ENCODE results near the gene ZC3H14.

The ZC3H14 gene

DNA sequence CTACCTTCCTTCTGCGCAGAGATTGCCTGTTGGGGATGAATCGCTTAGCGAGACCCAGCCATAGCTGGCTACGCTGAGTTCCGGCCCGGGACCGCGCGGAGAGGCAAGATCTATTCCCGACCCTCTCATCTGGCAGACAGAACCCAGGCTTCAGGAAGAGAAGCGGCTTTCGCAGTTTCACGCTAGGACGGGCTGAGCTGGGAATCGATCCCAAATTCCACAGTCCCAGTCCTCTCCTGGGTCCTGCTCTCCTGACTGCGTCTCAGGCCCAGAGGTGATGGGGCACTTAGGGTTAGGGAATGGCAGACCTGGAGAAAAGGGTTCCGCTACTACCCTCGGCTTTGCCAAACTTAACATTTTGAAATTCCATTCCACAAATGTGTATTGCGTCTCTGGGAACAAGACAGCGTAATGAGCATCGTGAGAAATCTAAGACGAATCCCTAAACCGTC lies 10.8 kb upstream of the ZC3H14 start:
- peak overlapping the region; percentile 67 for H3K4me3 ChIP-seq (ENCODE audit: severe bottlenecking)
- H3K9me3 ChIP-seq (ENCODE audit: severe bottlenecking), result no peaks in the 10 kb centered on the region
- ATAC-seq (ENCODE audit: low read depth) (peak; percentile 31), DNase-seq (ENCODE audit: low spot score) (no peak)
- H3K27ac ChIP-seq (ENCODE audit: poor library complexity, severe bottlenecking), result peak overlapping the region; percentile 16
- no peaks in the 10 kb centered on the region for H3K27me3 ChIP-seq (ENCODE audit: insufficient read depth, poor library complexity, severe bottlenecking)
- TF ChIP-seq, protein P1, sequence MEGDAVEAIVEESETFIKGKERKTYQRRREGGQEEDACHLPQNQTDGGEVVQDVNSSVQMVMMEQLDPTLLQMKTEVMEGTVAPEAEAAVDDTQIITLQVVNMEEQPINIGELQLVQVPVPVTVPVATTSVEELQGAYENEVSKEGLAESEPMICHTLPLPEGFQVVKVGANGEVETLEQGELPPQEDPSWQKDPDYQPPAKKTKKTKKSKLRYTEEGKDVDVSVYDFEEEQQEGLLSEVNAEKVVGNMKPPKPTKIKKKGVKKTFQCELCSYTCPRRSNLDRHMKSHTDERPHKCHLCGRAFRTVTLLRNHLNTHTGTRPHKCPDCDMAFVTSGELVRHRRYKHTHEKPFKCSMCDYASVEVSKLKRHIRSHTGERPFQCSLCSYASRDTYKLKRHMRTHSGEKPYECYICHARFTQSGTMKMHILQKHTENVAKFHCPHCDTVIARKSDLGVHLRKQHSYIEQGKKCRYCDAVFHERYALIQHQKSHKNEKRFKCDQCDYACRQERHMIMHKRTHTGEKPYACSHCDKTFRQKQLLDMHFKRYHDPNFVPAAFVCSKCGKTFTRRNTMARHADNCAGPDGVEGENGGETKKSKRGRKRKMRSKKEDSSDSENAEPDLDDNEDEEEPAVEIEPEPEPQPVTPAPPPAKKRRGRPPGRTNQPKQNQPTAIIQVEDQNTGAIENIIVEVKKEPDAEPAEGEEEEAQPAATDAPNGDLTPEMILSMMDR (IDR thresholded peaks at IDR 0.05; ENCODE audit: poor library complexity, severe bottlenecking), result no peak
- H3K36me3 ChIP-seq (ENCODE audit: low read depth), result peaks cover 19% of the 10 kb centered on the region
- peaks cover 24% of the 10 kb centered on the region for H3K4me1 ChIP-seq (ENCODE audit: insufficient read depth, poor library complexity, severe bottlenecking)

DNA sequence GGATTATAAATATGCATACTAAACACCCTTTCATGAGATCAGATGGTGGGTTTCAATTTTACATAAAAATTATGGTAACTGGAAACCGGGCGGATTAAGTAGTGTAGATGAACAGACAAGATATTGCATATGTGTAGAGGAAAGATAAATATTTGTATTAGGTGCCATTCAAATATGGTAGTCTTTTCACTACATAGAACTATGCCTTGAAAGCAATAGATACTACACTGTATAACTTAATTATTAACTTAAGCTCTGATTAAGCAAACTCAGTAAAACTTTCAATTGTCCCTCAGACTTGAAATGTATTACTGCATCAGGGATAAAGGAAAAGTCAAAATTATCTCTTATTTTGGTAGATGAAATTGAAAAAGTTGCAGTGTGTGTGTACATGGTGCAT lies 10.0 kb upstream of the ZC3H14 start:
- Histone ChIP-seq H3K27ac (ENCODE audit: poor library complexity, severe bottlenecking) (no peak overlapping the region), H3K4me3 (ENCODE audit: severe bottlenecking) (peak overlapping the region; percentile 67), H3K36me3 (ENCODE audit: low read depth) (peaks cover 18% of the 10 kb centered on the region), H3K27me3 (ENCODE audit: insufficient read depth, poor library complexity, severe bottlenecking) (no peaks in the 10 kb centered on the region), H3K9me3 (ENCODE audit: severe bottlenecking) (no peaks in the 10 kb centered on the region), H3K4me1 (ENCODE audit: insufficient read depth, poor library complexity, severe bottlenecking) (peaks cover 24% of the 10 kb centered on the region)
- ATAC-seq (ENCODE audit: low read depth) (no peak), DNase-seq (ENCODE audit: low spot score) (no peak)
- TF ChIP-seq, protein P1 (IDR thresholded peaks at IDR 0.05; ENCODE audit: poor library complexity, severe bottlenecking), result no peak

DNA sequence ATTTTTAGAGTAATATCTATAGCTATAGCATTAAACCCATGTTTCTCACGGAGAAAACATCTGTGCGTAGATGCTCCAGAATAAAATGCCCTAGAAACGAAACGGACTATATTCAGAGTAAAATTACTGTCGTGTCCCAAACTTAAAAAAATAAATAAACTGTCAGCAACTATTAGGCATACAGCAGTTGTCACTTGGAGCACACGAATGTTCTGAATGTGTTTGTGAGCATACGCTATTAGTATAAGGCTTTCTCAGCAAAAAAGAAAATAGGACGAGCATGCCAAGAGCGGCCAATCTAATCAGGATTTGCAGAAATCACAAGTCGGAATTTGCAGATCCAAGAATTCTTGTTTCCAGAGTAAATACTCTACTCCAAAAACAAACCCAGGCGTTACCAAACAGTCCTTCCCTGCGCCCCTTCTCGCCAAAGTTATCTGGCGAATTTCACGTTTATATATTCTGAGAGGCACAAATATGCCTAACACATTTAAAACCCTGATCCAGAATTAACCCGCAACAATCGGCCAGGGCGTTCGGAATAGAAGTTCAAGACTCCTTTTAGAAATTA lies 8.9 kb upstream of the ZC3H14 start:
- Histone ChIP-seq H3K27me3 (ENCODE audit: insufficient read depth, poor library complexity, severe bottlenecking) (no peaks in the 10 kb centered on the region), H3K27ac (ENCODE audit: poor library complexity, severe bottlenecking) (peak overlapping the region; percentile 81), H3K9me3 (ENCODE audit: severe bottlenecking) (no peaks in the 10 kb centered on the region), H3K4me1 (ENCODE audit: insufficient read depth, poor library complexity, severe bottlenecking) (peaks cover 24% of the 10 kb centered on the region), H3K36me3 (ENCODE audit: low read depth) (peaks cover 13% of the 10 kb centered on the region), H3K4me3 (ENCODE audit: severe bottlenecking) (peak overlapping the region; percentile 67)
- TF ChIP-seq, protein P1 (IDR thresholded peaks at IDR 0.05; ENCODE audit: poor library complexity, severe bottlenecking), result no peak
- ATAC-seq (ENCODE audit: low read depth) (no peak), DNase-seq (ENCODE audit: low spot score) (no peak)

DNA sequence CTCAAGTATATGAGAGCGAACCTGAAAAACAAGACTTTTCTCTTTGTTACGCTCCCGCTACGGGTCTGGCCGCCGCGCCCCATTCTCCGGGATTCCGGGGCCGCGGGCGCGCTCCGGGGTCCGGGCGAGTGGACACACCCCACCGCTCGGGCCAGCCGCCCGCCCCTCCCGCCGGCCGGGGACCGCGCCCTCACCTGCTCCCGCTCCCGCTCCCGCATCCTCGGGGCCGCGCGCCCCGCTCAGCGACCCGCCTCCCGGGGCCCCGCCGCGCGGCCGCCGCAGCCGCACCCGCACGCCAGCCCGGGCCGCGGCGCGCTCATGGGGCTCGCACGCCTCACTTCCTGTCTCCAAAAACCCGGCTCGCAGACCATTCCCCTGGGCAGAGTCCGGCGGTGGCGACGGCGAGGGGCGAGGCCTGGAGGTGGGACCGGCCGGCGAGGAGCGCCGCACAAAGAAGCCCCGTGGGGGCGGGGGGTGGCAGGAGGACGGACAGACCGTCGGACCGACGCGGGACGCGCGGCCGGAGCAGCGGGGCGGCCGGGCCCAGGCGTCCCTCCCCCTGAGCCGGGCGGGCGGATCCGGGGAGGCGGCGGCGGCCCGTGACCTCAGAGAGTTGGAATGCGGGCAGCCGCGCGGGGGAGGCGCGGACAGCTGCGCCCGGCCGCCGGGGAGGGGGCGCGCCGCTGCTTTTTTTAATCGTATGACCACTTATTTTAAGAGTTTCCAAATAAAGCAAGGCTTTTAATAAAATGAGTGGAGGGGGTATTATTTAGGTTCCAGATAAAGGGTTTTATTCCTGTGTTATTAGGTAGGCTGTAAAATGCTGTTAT lies 8.2 kb upstream of the ZC3H14 start, which contains the start of gene PTPN21:
TSS of gene PTPN21 (minus strand) at position 551 of the 830 bp plus-strand sequence. CDS start 4,590 bp downstream, outside the sequence.
- no peaks in the 10 kb centered on the region for H3K27me3 ChIP-seq (ENCODE audit: insufficient read depth, poor library complexity, severe bottlenecking)
- no peaks in the 10 kb centered on the region for H3K9me3 ChIP-seq (ENCODE audit: severe bottlenecking)
- DNase-seq (ENCODE audit: low spot score), result peak; percentile 80
- peak; percentile 70 for ATAC-seq (ENCODE audit: low read depth)
- H3K4me3 ChIP-seq (ENCODE audit: severe bottlenecking), result peak within 1 kb of the TSS; percentile 67
- H3K36me3 ChIP-seq (ENCODE audit: low read depth), result peaks cover 7% of the 10 kb centered on the region; the same call in 1 of the 2 replicates
- H3K27ac ChIP-seq (ENCODE audit: poor library complexity, severe bottlenecking), result peak within 1 kb of the TSS; percentile 81
- peaks cover 24% of the 10 kb centered on the region for H3K4me1 ChIP-seq (ENCODE audit: insufficient read depth, poor library complexity, severe bottlenecking)
- TF ChIP-seq, protein P1 (IDR thresholded peaks at IDR 0.05; ENCODE audit: poor library complexity, severe bottlenecking), result no peak

Data from RWPE2 (cell line).